ENCODE data around the gene HOXA10.

The HOXA10 gene

GRCh38 chr7:27179030-27179429, 4.9 kb upstream of the HOXA10 start:
- DNase-seq (ENCODE audit: low spot score) = no peak

- DNase-seq (ENCODE audit: low spot score) = no peak
These were observed 4.2 kb upstream of the HOXA10 start for GRCh38 chr7:27178366-27178765.

GRCh38 chr7:27177795-27178320, 3.7 kb upstream of the HOXA10 start:
- no peak for DNase-seq (ENCODE audit: low spot score)

- DNase-seq (ENCODE audit: low spot score) = no peak
These were observed 3.1 kb upstream of the HOXA10 start for GRCh38 chr7:27176962-27177794.

DNA sequence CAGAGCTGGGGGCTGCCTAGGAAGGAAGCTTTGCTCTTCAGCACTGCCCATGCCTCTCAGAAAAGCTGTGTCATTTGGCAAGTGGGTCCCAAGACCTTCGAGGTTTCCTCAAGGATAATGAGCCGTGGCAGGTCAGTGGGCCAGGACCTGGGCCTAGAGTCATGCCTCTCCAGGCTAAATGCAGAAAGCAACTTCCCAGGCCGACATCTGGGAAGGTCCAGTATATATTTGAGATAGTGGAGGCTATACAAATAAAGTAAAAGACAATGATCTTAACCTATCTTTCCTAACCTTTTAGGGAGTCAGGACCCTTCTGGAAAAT, 2.4 kb upstream of the HOXA10 start:
- DNase-seq (ENCODE audit: low spot score) = no peak

DNA sequence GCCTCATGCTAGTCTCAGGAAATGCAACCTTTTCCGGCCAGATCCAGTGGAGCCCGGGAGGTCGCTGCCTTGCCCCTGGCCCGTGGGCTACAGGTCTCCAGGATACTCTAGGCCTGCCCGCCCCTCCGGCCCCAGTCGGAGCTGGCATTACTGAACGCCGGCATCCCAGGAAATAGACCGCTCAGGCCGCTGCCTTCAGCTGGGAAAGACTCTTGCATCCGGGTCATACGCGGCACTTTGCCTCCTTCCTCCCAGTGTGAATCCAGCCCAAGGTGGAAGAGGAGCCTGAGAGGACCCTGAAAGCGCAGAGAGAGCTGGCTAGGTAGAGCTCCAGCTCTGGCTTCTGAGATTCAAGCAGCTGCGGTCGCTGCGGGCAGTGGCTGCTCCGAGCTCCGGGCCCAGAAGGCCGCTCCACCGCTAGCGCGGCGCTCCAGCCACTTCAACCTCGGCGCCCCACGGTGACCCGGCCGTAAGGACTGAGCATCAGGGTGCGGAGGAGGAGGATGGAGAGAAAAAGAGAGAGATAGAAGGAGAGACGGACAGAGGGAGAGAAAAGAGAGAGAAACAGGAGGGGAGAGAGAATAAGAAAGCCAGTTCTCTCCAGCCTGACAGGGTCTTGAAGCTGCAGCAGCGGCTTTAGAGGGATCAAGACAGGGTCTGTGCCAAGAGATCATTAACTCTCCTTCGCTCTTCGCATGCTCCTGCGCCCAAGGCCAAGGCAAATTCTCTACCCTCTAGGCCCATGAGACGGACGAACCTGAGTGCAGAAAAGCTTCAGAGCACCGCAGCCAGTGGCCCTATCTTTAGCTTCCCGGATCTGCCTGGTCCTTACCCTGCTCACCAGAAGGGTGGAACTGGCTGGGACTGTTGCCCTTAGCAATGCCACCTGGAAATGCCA, 1.8 kb upstream of the HOXA10 start:
- DNase-seq (ENCODE audit: low spot score) = no peak

DNA sequence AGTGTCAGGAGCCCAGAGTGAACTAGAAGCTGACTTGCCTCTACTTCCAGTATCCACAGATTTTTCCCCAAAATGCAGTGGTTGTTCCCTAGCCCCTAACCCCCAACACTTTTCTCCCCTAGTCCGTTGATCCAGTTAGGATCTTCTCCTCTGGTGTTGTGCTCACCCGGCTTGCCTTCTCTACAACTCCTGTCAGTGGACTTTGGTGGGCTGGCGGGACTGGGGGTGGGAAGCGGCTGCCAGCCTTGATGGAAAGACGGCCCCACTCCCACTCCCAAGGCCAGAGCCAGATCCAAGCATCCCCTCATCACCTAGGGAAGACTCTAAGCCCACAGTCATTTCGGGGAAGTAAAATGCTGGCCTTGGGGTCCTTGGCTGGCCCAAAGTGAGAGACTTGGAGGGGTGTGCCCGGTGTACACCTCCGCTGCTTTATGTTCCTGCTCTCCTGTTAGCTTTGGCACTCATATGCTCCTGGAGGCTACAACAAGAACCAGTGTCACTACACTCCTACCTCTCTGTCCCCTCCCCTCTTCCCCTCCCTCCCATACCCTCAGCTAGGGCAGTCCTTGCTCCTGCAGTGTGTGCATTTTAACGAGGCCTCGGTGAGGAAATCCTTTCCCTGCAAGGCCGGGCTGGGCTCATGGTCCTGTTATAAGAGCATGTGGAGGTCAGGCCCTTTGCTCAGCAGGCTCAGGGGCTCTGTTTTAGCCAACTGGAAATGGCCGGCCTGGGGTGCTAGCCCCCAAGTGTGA, 930 bp upstream of the HOXA10 start:
- no peak for DNase-seq (ENCODE audit: low spot score)

GRCh38 chr7:27173511-27173955, 587 bp downstream of the HOXA10 start:
- DNase-seq (ENCODE audit: low spot score) = no peak

DNA sequence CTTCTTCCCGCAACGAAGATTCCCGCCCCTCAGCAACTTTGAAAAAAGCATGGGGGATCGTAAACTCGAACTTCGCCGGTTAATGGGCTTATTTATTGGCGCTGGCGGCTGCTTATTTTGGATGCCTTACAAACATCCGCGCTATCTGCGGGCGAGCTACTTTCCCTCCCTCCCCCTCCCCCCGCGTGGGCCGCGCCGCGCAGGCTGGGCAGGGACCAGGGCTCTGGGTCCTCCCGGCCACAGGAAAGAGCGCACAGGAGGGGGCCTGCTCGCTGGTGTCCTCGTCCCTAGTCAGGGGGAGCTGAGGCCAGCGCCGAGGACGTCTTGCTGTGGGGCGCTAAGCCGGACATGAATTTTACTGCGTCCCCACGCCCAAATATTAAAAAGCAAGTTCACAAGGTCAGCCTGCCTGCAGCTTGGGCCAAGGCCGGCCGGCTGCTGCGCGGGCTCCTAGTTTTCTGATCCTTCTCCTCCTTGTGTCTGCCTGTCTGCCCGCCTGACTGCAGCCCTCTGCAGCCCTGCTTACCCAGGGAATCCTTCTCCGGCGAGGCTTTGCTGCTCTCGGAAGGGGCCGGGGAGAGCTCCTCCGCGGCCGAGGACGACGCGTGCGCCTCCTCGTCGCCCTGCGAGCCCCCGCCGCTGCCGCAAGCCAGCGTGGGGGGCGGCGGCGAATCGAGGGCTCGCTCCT, 1.2 kb downstream of the HOXA10 start:
- DNase-seq (ENCODE audit: low spot score) = no peak

DNA sequence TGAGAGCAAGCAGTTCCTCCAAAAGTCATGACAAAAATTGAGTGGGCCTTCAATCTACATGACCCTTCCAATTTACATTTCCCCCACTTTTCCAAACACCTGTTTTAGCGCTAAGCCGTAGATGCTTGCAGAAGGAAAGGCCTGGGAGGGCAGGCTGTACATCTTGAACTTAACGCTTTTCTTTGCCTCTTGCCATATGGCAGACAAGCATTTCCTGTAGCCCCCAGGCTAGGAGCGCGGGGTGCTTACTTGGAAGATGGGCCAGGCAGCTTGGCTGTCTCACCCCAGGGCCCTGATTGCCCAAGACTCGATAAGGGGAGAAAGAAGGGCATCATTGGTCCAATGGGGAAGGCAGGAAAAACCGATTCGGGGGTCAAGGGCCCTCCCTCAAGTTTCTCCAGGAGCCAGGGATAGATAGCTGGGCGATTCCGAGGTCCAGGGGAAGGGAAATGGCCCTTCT, 1.8 kb downstream of the HOXA10 start:
- no peak for DNase-seq (ENCODE audit: low spot score)

DNA sequence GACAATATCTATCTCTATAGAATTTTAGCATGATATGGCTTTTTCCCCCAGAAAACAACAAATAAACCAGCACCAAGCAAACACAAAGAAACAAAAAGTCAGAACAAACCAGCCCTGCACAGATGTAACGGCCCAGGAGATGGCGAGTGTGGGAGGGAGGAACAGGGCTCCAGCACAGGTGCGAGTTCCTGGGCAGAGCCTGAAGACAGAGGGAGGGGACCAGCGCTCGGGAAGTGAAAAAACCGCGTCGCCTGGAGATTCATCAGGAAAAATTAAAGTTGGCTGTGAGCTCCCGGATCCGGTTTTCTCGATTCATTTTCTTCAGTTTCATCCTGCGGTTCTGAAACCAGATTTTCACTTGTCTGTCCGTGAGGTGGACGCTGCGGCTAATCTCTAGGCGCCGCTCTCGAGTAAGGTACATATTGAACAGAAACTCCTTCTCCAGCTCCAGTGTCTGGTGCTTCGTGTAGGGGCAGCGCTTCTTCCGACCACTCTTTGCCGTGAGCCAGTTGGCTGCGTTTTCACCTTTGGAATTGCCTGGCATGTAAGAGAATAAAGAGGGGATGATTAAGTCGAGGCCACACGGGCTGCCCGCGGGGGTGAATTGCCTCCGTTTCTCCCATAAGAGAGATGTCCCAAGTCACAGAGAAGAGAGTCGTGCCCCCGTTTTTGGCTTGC, 2.3 kb downstream of the HOXA10 start:
- no peak for DNase-seq (ENCODE audit: low spot score)

DNA sequence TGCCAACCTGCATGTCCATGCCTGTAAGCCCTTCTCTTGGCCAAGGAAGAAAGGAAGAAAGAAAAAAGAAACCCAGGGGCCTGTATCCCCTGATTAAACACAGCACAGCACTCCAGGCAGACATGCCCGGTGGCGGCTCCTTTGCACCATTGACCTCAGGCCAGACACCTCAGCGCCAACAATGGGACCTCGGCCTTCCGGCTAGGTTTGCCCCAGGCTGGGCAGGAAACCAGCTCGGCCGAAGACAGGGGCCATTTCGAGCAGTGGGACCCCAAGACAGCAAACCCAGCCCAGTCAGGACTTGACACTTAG, 2.8 kb downstream of the HOXA10 start:
- no peak for DNase-seq (ENCODE audit: low spot score)

GRCh38 chr7:27170426-27171324, 3.4 kb downstream of the HOXA10 start:
- no peak for DNase-seq (ENCODE audit: low spot score)

GRCh38 chr7:27169658-27170425, 4.3 kb downstream of the HOXA10 start:
- no peak for DNase-seq (ENCODE audit: low spot score)

DNA sequence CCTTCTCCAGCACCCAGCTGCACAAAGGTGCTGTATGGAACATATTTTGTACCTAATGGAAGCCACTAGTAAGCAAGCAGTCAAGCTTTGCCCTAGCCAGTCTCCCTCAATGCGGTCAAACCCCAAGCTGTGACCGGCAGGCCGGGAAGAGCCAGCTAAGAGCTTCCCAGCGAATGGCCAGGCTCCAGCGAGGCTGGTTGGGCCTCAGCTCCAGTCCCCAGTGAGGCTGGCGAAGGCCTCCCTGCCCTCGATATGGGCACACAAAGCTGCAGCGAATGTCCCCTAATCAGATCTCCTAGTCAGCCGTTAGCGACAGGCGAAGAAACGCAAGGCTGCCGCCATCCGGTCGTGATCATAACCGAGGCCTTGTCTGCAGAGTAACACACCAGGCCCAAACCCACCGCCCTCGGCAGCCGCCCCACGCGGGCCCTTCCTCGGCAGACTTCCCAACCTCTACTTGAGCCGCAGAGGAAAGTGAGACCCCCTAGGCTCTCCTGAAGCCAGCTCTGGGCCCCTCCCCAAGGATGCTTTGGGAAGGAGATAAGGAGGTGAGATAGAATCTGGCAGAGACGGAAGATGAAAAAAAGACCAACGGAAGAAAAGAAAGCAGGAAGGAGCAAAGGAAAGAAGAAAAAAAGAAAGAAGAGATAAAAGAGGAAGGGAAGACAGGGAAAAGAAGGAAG, 5.7 kb downstream of the HOXA10 start:
- no peak for DNase-seq (ENCODE audit: low spot score)

- DNase-seq (ENCODE audit: low spot score) = no peak
These were observed 6.2 kb downstream of the HOXA10 start for GRCh38 chr7:27167916-27168264.

GRCh38 chr7:27166531-27167505, 7.3 kb downstream of the HOXA10 start:
- DNase-seq (ENCODE audit: low spot score) = no peak
